GM19463 (cell line): ENCODE measurements around the gene STPG4.

Experiments used
- ATAC-seq: cut with Tn5 transposase; IDR thresholded peaks from one replicate; pipeline ENCODE4 v1.9.1; 2021; ENCODE audit warnings: mild to moderate bottlenecking, moderate library complexity; ENCODE audit not compliant: unreplicated experiment

STPG4 gene

GRCh38 chr2:47091118-47091517, 64.0 kb downstream of the STPG4 start:
- ATAC-seq: no peak

- no peak for ATAC-seq
These were observed 66.0 kb downstream of the STPG4 start for GRCh38 chr2:47089083-47089464.

- no peak for ATAC-seq
These were observed 66.6 kb downstream of the STPG4 start for GRCh38 chr2:47088371-47089082.

- no peak for ATAC-seq
These were observed 68.1 kb downstream of the STPG4 start for GRCh38 chr2:47087051-47087450.

- no peak for ATAC-seq
These were observed 68.5 kb downstream of the STPG4 start for GRCh38 chr2:47086571-47086970.

- no peak for ATAC-seq
These were observed 69.0 kb downstream of the STPG4 start for GRCh38 chr2:47086054-47086471.

- ATAC-seq: no peak
These were observed 71.0 kb downstream of the STPG4 start for GRCh38 chr2:47083886-47084687.

- ATAC-seq: no peak
These were observed 71.6 kb downstream of the STPG4 start for GRCh38 chr2:47083485-47083884.

GRCh38 chr2:47083005-47083404, 72.1 kb downstream of the STPG4 start:
- ATAC-seq: no peak

GRCh38 chr2:47080888-47081301, 74.2 kb downstream of the STPG4 start:
- ATAC-seq: no peak

GRCh38 chr2:47079515-47080412, 75.3 kb downstream of the STPG4 start:
- ATAC-seq: no peak

- no peak for ATAC-seq
These were observed 76.3 kb downstream of the STPG4 start for GRCh38 chr2:47078541-47079482.

GRCh38 chr2:47077442-47078117, 77.5 kb downstream of the STPG4 start:
- no peak for ATAC-seq

- ATAC-seq: no peak
These were observed 78.3 kb downstream of the STPG4 start for GRCh38 chr2:47076586-47077441.

- ATAC-seq: no peak
These were observed 79.0 kb downstream of the STPG4 start for GRCh38 chr2:47076126-47076506.

- no peak for ATAC-seq
These were observed 79.6 kb downstream of the STPG4 start for GRCh38 chr2:47075361-47076125.

- ATAC-seq: no peak
These were observed 80.4 kb downstream of the STPG4 start for GRCh38 chr2:47074691-47075090.

- no peak for ATAC-seq
These were observed 81.5 kb downstream of the STPG4 start for GRCh38 chr2:47073641-47074040.
